Stimulated activated CD4-positive, alpha-beta T cell treated with anti-CD3 and anti-CD28 coated beads, Interleukin-2, amount 100 ng/mL, for 24 hours (primary cell): Measurements from ENCODE around the gene NT5C3A.

Experiments
- DNase-seq, 2 donors: peaks; one replicate each; pipeline ENCODE4 v3.0.0-alpha.2; 2020

NT5C3A gene

DNA sequence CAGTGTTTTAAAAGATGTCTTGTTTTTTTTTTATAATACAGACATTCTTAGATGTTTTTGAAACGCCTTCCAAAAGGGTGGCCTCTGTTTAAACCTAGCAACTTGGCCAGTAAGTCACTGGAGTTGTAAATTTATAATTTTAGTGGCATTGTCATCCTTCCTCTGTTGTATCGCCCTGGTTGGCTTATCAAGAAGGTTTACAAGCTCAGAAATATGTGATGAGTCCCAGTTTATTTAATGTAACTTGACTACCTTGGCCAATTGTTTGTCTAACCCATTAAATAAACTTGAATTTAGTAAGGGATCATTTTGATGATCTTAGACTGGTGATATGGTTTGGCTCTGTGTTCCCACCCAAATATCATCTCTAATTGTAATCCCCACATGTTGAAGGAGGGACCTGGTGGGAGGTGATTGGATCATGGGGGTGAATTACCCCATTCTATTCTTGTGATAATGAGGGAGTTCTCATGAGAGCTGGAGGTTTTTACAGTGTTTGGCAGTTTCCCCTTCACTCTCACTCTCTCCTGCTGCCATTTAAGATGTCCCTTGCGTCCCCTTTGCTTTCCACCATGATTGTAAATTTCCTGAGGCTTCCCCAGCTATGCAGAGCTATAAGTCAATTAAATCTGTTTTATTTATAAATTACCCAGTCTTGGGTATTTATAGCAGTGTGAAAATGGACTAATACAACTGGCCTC, 13.4 kb upstream of the NT5C3A start:
- DNase-seq: no peak

DNA sequence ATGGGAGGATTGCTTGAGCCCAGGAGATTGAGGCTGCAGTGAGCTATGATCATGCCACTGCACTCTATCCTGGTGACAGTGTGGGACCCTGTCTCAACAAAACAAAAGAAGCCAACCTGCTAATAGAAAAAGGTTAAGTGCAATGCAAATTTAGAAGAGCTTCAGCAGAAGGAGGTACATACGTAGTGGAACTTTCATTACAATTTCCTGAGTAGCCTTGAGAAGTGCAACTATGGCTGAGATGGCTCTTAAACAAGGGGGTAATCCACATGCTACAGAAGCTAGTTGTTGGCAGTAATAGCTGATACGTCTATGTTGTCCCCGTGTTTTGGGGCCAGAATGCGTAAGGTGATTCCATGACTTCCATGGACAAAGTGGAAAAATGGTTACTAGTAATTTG, 10.7 kb upstream of the NT5C3A start:
- no peak for DNase-seq

DNA sequence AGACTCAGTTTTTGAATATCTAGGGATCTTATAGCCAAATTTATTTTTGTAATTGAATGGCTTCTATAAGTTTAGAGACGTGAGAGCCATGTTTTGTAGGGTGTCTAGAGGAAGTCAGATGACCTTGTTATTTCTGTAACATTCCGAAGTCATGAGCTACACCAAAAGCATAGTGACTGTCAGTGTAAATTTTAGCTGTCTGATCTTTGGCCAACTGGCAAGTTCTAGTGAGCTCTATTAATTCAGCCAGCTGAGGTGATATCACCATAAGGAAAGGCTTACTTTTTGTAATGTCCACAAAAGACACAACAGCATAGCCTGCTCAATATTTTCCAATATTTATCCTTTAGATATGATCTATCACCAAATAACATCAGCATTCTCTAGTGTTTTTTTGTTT, 9.9 kb upstream of the NT5C3A start:
- no peak for DNase-seq

DNA sequence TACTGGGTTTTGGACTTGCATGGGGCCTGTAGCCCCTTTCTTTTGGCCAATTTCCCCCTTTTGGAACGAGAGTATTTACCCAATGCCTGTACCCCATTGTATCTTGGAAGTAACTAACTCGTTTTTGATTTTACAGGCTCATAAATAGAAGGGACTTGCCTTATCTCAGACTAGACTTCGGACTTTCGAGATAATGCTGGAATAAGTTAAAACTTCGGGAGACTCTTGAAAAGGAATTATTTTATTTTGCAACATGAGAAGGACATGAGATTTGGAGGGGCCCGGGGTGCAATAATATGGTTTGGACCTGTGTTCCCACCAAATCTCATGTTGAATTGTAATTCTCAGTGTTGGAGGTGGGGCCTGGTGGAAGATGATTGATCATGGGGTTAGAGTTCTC, 8.3 kb upstream of the NT5C3A start:
- DNase-seq: no peak

DNA sequence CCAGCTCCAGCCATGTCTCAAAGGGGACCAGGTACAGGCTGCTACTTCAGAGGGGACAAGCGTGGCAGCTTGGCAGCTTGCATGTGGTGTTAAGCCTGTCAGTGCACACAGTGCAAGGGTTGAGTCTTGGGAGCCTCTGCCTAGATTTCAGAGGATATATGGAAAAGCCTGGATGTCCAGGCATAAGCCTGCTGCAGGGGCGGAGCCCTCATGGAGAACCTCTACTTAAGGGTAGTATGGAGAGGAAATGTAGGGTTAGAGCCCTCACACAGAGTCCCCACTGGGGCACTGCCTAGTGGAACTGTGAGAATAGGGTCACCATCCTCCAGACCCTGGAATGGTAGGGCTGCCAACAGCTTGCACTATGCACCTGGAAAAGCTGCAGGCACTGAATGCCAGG, 7.7 kb upstream of the NT5C3A start:
- no peak for DNase-seq

DNA sequence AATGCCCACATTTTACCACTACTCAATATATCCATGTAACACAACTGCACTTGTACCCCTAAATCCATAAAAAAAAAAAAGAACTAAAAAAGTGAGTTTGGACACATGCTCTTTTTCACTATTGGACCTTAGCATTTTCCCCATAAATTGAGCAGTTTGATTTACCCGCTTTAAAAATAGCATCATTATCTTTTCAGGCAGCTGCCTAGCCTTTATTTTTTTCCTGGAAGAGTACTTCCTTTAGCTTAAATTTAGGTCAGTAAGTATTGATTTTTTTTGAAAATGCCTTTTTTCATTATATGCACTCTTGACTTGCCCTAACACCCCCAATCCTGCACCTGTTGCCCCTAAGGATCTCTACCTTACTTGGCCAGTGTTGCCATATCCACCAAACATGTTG, 5.3 kb upstream of the NT5C3A start:
- no peak for DNase-seq

DNA sequence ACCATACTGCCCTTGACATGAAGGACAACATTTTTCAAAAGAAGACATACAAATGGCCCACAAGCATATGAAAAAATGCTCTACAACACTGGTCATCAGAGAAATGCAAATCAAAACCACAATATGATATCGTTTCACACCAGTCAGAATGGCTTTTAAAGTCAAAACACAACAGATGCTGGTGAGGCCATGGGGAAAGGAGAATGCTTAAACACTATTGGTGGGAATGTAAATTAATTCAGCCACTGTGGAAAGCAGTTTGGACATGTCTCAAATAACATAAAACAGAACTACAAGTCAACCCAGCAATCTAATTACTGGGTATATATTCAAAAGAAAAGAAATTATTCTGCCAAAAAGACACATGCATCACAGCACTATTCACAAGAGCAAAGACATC, 4.2 kb upstream of the NT5C3A start:
- DNase-seq: no peak

DNA sequence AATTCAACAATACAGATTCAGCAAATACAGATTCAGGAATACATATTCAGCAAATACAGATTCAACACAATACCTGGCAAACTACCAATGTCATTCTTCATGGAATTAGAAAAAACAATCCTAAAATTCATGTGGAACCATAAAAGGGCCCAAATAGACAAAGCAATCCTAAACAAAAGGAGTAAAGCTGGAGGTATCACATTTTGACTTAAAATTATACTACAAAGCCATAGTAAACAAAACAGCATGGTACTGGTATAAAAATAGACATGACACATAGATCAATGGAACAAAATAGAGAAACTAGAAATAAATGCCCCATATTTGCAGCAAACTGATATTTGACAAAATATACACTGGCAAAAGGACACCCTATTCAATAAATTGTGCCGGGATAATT, 3.4 kb upstream of the NT5C3A start:
- no peak for DNase-seq

DNA sequence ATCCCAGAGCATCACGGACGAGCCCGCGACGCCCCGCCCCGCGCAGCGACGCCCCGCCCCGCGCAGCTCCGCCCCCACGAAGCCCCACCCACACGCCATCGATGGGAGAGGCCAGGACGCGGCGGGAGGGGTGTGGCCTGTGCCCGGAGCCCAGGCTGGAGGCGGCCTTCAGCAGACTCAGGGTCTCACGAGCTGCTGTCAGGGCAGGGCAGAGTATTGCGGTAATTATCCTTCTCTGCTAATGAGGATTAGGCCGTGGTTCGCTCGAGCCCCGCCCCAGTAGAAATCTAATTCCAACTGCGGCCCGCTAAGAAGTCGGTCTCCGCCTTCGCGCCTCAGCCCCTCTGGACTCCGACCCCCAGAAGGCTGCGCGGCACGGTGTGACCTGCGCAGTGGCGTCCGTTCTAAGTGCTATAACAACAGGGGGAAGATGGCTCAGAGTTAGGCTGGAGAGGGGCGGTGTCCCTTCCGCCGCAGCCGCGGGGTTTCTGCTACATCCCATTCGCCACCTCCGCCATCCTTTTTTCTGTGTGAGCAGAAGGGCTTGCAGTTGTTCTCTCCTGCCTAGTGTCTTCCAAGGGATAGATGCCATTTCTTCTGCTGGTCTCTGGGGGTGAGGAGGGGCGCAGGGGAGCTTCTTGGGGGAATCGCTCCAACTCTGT, 337 bp upstream of the NT5C3A start:
- DNase-seq: peak; percentile 91 to 94

DNA sequence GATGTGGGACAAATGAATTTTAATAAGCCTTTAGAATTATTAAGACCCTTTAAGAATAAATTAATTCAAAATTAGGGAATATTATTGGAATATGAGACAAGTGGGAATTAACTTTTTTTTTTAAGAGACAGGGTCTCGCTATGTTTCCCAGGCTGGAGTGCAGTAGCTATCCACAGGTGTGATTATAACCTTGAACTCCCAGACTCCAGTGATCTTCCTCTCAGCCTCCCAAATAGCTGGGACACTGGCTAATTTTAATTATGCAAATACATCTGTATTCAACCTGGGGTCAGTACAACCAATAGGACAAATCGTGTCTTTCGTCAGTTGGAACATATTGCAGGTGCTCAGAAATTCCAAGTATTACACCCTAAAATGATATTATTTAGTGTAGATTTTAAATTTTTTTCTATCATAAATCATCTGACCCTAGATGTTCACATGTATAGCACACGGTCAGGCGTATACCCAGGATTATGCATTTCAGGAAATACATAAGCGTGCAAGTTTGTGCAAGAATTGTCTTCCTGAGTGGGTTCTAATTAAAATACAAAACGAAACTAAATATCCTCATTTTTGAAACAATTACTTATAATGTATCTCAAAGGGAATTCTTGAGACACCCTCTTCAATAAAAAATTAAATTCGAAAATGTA, 1.2 kb downstream of the NT5C3A start:
- no peak for DNase-seq

DNA sequence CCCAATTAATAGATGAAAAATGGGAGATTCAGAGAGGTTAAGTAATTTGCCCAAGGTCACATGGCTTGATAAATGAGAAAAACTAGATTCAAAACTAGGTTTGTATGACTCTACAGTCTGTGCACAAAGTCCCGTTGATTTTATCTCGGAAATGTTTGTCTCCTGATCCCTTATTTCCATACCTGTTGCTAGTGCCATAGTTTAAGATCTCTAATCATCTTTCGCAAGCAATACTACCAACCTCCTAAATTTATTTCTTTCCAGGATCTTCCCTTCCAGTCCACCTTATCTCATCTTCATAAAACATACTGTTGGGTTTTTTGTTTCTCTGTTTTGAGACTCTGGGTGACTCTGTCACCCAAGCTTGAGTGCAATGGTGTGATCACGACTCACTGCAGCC, 2.9 kb downstream of the NT5C3A start:
- no peak for DNase-seq

DNA sequence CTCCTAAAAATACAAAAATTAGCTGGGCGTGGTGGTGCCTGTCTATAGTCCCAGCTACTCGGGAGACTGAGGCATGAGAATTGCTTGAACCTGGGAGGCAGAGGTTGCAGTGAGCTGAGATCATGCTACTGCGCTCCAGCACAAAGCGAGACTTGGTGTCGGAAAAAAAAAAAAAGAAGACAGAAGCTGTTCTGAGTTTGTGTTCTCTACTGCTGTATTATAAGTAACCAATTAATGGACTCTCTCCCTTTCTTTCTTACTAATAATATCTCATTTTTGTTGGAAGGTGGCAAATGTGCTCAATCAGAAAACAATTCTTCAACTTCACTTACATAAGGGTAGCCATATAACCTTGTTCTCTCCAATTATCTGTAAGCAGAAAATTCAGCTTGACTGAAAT, 7.4 kb downstream of the NT5C3A start:
- DNase-seq: no peak

DNA sequence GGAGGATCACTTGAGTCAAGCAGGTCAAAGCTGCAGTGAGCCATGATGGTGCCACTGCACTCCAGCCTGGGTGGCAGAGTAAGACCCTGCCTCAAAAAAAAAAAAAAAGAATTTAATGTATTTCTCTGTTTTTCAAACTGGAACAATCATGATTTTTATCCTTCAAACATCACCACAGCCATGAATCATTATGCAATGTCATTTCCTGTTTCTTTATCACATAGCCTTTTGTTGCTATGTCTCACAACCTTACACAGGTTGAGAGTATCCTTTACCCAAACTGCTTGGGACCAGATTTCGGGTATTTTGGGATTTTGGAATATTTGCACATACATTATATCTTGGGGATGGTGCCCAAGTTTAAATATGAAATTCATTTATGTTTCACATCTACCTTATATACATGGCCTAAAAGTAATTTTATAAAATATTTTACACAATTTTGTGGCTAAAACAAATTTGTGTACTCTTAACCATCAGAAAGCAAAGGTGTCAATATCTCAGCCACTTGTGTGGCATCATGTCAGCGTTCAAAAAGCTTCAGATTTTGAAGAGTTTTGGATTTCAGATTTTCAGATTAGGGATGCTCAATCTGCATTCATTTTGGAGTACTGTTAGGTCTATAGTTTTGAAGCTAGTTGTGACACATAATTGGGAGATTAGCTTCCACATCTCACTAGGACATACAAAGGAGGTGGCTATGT, 8.2 kb downstream of the NT5C3A start:
- DNase-seq: no peak

DNA sequence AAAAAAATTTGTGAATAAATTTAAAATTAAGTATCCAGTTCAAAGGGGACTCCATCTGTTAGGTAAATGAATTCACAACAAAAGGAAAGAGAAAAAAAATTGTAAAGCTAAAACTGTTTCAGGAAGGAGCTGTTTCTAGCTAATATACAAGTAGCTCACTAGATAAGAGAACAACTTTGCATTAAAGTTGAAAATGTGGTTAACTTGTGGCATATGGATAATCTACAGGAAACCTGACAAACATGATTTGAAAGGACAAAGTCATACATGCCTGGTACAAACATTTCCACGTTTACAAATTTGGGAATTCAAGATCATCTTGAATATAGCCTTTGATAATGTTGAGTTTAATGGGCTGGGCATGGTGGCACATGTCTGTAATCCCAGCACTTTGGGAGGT, 8.9 kb downstream of the NT5C3A start:
- no peak for DNase-seq

DNA sequence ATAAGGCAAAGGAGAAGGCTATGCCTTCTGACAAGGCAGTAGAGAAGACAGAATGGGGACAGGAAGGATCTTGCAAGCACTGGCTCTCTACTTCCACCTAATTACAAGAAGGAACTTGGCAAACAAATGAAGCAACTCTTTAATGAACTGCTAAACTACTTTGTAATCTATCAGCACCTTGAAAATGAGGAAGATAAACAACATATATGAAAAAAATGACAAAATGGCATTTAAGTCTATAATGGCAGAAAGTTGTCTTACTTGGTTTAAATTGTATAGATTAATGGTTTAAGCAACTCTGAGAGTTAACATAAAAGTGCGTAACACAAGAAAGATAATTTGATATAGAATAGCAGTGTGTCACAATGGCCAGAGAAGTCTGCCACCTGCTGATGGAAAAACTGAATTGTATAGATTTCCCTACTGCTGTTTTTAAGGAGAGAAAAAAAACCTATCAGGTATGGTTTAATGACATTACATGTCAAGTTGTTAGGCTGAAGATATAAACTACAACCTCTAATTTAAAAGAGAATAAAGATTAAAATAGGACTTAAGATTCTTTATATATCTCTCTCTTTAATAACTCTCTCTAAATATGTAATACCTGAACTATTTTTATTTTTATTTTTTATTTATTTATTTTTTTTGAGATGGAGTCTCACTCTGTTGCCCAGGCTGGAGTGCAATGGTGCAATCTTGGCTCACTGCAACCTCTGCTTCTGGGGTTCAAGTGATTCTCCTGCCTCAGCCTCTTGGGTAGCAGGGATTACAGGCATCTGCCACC, 11.8 kb downstream of the NT5C3A start:
- no peak for DNase-seq

DNA sequence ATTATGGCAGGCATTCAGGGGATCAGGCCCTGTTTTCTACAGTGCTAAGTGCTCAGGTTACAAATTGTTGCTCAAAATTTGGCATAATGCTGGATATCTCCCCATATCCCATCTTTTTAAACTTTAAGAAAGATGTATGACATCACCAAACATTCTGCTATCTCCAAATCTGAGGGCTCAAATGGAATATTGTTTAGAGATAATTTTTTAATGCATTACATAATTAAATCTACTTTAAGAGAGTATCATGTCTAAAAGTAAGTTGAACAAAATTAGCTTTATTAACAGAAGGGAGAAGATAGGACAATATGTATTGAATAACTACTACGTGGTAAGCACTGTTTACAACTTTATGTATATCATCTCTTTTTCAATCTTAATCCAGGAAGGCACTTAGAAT, 13.9 kb downstream of the NT5C3A start:
- no peak for DNase-seq

DNA sequence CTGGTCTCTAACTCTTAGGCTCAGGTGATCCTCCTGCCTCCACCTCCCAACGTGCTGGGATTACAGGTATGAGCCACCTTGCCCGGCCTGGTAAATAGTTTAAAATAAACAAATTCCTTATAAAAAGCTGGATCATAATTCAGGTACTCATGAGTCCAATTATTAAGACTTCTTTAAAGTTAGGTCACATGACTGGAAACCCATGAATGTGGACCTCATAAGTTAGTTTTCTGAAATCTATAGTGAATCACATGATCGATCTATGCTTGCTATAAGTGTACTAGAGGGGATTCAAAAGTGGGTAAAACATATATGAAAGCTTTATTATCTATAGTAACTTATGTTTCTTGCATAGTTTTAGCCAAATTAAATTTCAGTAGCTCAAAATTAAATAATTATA, 14.3 kb downstream of the NT5C3A start:
- no peak for DNase-seq

DNA sequence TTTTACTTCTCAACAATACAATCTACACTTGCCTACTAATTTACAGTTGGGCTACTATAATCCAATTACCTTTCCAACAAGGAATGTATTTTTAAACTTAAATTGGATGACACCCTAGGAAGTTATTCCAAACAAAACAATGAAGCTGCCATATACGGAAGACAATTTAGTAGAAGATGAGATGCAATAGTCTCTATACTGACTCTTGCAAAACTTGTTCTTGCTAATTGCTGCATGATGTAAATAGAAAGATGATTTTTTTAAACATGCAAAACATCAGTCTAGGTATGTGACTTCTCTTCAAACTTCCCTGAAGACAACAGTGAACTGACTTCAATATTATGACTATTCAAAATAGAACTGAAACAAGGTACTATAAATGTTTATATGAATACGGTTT, 17.6 kb downstream of the NT5C3A start:
- no peak for DNase-seq

DNA sequence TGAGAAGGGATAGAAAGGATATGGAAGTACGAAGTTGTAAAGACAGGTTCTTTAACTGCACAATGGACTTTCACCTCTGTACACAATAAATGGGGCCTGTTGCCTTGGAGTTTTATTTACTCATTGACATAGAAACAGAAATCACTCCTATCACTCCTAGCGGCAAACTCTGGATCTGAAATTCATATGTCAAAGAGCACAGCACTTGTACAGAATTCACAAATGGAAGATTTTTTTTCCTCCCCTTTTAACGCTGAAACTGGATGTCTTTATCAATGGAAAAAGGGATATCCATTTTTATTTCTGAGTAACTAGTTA, 18.2 kb downstream of the NT5C3A start:
- DNase-seq: no peak

DNA sequence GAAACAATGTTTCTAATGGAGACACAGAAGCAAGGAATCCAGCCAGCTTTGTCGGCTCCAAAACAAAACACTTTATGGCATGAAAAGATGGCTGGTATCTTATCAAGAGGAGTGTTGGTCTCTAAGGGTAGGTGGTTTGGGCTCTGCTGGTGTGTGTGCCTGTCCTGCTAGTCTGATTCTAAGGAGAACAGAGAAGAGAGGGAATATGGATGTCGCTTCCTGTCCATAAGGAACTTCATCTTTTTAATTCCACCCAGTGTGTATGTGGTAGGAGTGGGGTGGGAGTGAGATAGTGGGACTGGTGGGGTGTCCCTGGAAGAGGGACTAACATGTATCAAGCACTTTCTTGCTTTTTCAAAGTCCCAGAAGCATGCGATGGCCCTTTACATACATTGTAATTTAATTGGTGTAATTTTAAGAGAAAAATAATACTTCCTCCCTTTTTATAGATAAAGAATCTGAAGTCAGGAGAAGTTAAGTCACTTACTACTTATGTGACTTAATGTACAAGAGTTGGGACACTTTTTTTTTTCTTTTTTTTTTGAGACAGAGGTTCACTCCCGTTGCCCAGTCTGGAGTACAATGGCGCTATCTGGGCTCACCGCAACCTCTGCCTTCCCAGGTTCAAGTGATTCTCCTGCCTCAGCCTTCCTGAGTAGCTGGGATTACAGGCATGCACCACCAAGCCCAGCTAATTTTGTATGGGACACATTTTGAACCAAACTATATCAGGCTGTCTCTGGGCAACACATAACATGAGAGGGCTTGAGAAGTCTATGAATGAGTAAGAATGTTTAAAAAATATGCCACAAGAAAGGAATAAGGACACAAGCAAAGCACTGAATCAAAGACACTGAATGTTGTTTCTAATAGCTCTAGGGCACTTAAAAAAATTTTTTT, 18.8 kb downstream of the NT5C3A start:
- DNase-seq: no peak

DNA sequence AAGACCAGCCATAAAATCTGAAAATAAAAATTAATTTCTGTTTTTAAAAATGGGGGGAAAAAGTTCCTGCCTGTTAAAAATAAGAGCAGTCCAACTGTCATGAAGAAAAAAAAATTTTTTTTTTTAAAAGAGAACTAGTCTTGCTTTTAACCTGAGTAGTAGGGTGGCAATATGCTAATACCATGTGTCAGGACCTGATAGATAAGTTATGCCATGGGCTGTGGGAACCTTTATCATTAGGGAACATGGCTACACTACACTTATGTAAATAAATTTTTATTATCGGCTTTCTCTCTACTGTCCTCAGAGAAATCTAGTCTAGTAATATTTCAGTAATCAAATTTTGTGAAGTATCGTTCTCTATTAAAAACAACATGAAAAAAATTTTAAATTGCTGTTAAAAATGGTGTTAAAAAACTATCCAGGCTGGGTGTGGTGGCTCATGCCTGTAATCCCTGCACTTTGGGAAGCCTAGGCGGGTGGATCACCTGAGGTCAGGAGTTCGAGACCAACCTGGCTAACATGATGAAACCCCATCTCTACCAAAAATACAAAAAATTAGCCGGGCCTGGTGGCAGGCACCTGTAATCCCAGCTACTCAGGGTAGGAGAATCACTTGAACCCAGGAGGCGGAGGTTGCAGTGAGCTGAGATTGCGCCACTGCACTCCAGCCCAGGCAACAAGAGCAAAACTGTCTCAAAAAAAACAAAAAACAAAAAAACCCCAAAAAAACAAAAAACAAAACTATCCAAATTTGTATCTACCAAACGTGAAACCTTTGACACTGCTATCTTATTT, 20.7 kb downstream of the NT5C3A start:
- DNase-seq: no peak
